HepG2 (cell line): ENCODE measurements around the gene CLASRP. TPM values are rescaled to one million over a fixed set of nuclear protein-coding genes. Genes with fewer than 3 reads are reported as not detected.

Experiments
- AFF4 ChIP-seq: sonication (generic); formaldehyde crosslinking; IDR thresholded peaks from 2 replicates; pipeline ENCODE4 v1.4.0; 2020; ENCODE audit warnings: missing genetic modification reagents
- CSRNP1 ChIP-seq: sonication (generic); formaldehyde crosslinking; IDR thresholded peaks from 2 replicates; pipeline ENCODE4 v1.8.1; 2023; ENCODE audit warnings: mild to moderate bottlenecking, missing genetic modification reagents
- HDAC1 ChIP-seq: sonication (generic); formaldehyde crosslinking; IDR thresholded peaks from 2 replicates; pipeline ENCODE4 v1.5.1; 2020; ENCODE audit warnings: mild to moderate bottlenecking, missing genetic modification reagents
- ISX ChIP-seq: sonication (generic); formaldehyde crosslinking; conservative IDR thresholded peaks from 2 replicates; pipeline ENCODE4 v1.5.0; 2020; ENCODE audit warnings: missing genetic modification reagents
- KAT2B ChIP-seq: fragments of 150-350 bp; IDR thresholded peaks from 2 replicates; pipeline ENCODE4 v1.6.1; 2014; ENCODE audit warnings: low read depth, low read length, borderline replicate concordance
- MEIS1 ChIP-seq: sonication (generic); formaldehyde crosslinking; IDR thresholded peaks from 2 replicates; pipeline ENCODE4 v1.9.0; 2021; ENCODE audit warnings: mild to moderate bottlenecking, missing genetic modification reagents, moderate library complexity, borderline replicate concordance
- MTF2 ChIP-seq: sonication (generic); formaldehyde crosslinking; IDR thresholded peaks from 2 replicates; pipeline ENCODE4 v1.5.0; 2020; ENCODE audit warnings: missing genetic modification reagents, borderline replicate concordance
- MXD4 ChIP-seq: IDR thresholded peaks from 2 replicates; pipeline ENCODE4 v1.6.1; 2016; ENCODE audit warnings: mild to moderate bottlenecking, missing biosample characterization, missing genetic modification reagents
- NR2F1 ChIP-seq, 2 experiments: fragments of 450-650 bp in 1 of 2; formaldehyde crosslinking in 1 of 2; IDR thresholded peaks; 2 replicates each; pipeline versions ENCODE4 v1.5.0 to v1.6.1; 2016 to 2020; ENCODE audit warnings: mild to moderate bottlenecking in 1 of 2, missing compliant biosample characterization in 1 of 2, missing genetic modification reagents in 1 of 2, moderate library complexity in 1 of 2
- PHF8 ChIP-seq: sonication (generic); formaldehyde crosslinking; IDR thresholded peaks from 2 replicates; pipeline ENCODE4 v1.5.0; 2020; ENCODE audit warnings: missing genetic modification reagents
- SATB2 ChIP-seq: sonication (generic); formaldehyde crosslinking; IDR thresholded peaks from 2 replicates; pipeline ENCODE4 v1.5.0; 2020; ENCODE audit warnings: missing genetic modification reagents
- SIX4 ChIP-seq: sonication (generic); formaldehyde crosslinking; IDR thresholded peaks from 2 replicates; pipeline ENCODE4 v1.4.0; 2020; ENCODE audit warnings: missing genetic modification reagents
- SMC3 ChIP-seq: IDR thresholded peaks from 2 replicates; pipeline ENCODE4 v1.6.1; 2011; ENCODE audit warnings: low read length, improper control_type of control experiment
- ZNF546 ChIP-seq: sonication (generic); formaldehyde crosslinking; conservative IDR thresholded peaks from 2 replicates; pipeline ENCODE4 v1.8.1; 2023; ENCODE audit warnings: mild to moderate bottlenecking, missing genetic modification reagents
- ZNF616 ChIP-seq: sonication (generic); formaldehyde crosslinking; IDR thresholded peaks from 2 replicates; pipeline ENCODE4 v1.5.0; 2020; ENCODE audit warnings: low read depth, mild to moderate bottlenecking, missing genetic modification reagents
- polyA plus RNA-seq, 8 experiments: library from polyadenylated mRNA; depleted of rRNA in 3 of 8; stranded (reverse) in 7 of 8; unstranded in 1 of 8; fragments of >200 nt; fragmentation: Illumina TruSeq in 4 of 8; extraction: Trizol in 4 of 8; gene quantifications; 2 replicates each; pipeline versions ENCODE4 v1.2.1 to v1.2.3, GENCODE V29; 2011 to 2016; ENCODE audit warnings: low read depth in 4 of 8, missing spikeins in 1 of 8, mixed read lengths in 1 of 8; ENCODE audit not compliant: insufficient read depth in 1 of 8
- total RNA-seq, 5 experiments: library from RNA; depleted of rRNA; stranded (reverse); fragments of >200 nt; fragmentation: Illumina TruSeq; extraction: Trizol; gene quantifications; 2 replicates each; pipeline ENCODE4 v1.2.3, GENCODE V29; 2016; ENCODE audit warnings: low read depth in 1 of 5
- TF ChIP-seq, protein P1 (sequence below): sonication (generic); formaldehyde crosslinking; IDR thresholded peaks from 2 replicates; pipeline ENCODE4 v1.4.0; 2020; ENCODE audit warnings: missing genetic modification reagents, borderline replicate concordance
- TF ChIP-seq, protein P2 (sequence below): sonication (generic); formaldehyde crosslinking; IDR thresholded peaks from 2 replicates; pipeline ENCODE4 v1.4.0; 2020; ENCODE audit warnings: missing genetic modification reagents
- TF ChIP-seq, protein P3 (sequence below): sonication (generic); formaldehyde crosslinking; IDR thresholded peaks from 2 replicates; pipeline ENCODE4 v1.4.0; 2020; ENCODE audit warnings: missing genetic modification reagents, mild to moderate bottlenecking, borderline replicate concordance

Gene CLASRP
- total and polyA plus RNA-seq, 2 of the 13 experiments (the other 11 are each of a cell fraction or from before 2014, with no cell fraction given) = 32.0 to 51.4 TPM

- TF ChIP-seq NR2F1 (CRISPR knock-in tag; IDR thresholded peaks at IDR 0.05) (no peak), SIX4 (CRISPR knock-in tag) (no peak), PHF8 (CRISPR knock-in tag) (peak; percentile 59; the same call in 1 of the 2 replicates), ISX (CRISPR knock-in tag) (no peak), ZNF546 (CRISPR knock-in tag) (peak; percentile 64; the same call in 1 of the 2 replicates), SMC3 (no peak), AFF4 (CRISPR knock-in tag) (no peak), CSRNP1 (CRISPR knock-in tag) (no peak), ZNF616 (peak; percentile 85; the same call in 1 of the 2 replicates), MTF2 (CRISPR knock-in tag) (peak; percentile 79; the same call in 1 of the 2 replicates), HDAC1 (CRISPR knock-in tag) (peak; percentile 65), MXD4 (peak; percentile 89), SATB2 (CRISPR knock-in tag) (no peak; the same call in 1 of the 2 replicates), MEIS1 (no peak), KAT2B (no peak)
- TF ChIP-seq, protein P1, sequence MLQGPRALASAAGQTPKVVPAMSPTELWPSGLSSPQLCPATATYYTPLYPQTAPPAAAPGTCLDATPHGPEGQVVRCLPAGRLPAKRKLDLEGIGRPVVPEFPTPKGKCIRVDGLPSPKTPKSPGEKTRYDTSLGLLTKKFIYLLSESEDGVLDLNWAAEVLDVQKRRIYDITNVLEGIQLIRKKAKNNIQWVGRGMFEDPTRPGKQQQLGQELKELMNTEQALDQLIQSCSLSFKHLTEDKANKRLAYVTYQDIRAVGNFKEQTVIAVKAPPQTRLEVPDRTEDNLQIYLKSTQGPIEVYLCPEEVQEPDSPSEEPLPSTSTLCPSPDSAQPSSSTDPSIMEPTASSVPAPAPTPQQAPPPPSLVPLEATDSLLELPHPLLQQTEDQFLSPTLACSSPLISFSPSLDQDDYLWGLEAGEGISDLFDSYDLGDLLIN (CRISPR knock-in tag) = no peak
- TF ChIP-seq, protein P2, sequence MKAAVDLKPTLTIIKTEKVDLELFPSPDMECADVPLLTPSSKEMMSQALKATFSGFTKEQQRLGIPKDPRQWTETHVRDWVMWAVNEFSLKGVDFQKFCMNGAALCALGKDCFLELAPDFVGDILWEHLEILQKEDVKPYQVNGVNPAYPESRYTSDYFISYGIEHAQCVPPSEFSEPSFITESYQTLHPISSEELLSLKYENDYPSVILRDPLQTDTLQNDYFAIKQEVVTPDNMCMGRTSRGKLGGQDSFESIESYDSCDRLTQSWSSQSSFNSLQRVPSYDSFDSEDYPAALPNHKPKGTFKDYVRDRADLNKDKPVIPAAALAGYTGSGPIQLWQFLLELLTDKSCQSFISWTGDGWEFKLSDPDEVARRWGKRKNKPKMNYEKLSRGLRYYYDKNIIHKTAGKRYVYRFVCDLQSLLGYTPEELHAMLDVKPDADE = no peak
- TF ChIP-seq, protein P3, sequence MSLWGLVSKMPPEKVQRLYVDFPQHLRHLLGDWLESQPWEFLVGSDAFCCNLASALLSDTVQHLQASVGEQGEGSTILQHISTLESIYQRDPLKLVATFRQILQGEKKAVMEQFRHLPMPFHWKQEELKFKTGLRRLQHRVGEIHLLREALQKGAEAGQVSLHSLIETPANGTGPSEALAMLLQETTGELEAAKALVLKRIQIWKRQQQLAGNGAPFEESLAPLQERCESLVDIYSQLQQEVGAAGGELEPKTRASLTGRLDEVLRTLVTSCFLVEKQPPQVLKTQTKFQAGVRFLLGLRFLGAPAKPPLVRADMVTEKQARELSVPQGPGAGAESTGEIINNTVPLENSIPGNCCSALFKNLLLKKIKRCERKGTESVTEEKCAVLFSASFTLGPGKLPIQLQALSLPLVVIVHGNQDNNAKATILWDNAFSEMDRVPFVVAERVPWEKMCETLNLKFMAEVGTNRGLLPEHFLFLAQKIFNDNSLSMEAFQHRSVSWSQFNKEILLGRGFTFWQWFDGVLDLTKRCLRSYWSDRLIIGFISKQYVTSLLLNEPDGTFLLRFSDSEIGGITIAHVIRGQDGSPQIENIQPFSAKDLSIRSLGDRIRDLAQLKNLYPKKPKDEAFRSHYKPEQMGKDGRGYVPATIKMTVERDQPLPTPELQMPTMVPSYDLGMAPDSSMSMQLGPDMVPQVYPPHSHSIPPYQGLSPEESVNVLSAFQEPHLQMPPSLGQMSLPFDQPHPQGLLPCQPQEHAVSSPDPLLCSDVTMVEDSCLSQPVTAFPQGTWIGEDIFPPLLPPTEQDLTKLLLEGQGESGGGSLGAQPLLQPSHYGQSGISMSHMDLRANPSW (CRISPR knock-in tag) = no peak
These were observed 37.4 kb downstream of the CLASRP start, which contains the start of gene ZNF296 (continued) for GRCh38 chr19:45076029-45076850.
